K562 (cell line): ENCODE measurements around the gene DEGS2. TPM values are rescaled to one million over a fixed set of nuclear protein-coding genes. Genes with fewer than 3 reads are reported as not detected.

Experiments used
- ATAC-seq: fragments of 200-7000 bp; cut with Tn5 transposase; 3 replicates; pipeline ENCODE4 v1.9.1; 2020; ENCODE audit warnings: moderate library complexity
- BruUV-seq: library from RNA; stranded (reverse); fragments of 400-500 nt; replicated peaks from 2 replicates; lab custom pipeline; 2021; lab: Mats Ljungman, UMichigan
- CTCF ChIA-PET: fragments of 300-600 bp; formaldehyde crosslinking; extraction: SDS; loops from one replicate; lab custom pipeline; 2021; ENCODE audit warnings: low intra/inter-chr PET ratio; lab: Yijun Ruan, JAX
- POLR2A ChIA-PET: fragments of 300-600, 350-650 bp; sonication (Branson Sonifier 250); formaldehyde crosslinking; extraction: SDS; loops from one replicate; lab custom pipeline; 2021; ENCODE audit warnings: antibody characterized with exemption, inconsistent platforms; lab: Yijun Ruan, JAX
- DNase-seq, 4 experiments: peaks; one replicate each; pipeline versions ENCODE4 v3.0.0 to v3.0.0-alpha.2; 2011 to 2018; ENCODE audit warnings: low spot score in 3 of 4, mixed read lengths in 3 of 4; ENCODE audit errors: extremely low read depth in 1 of 4
- FAIRE-seq: peaks from 2 replicates; lab custom pipeline; 2011; peaks lifted over from hg19 to GRCh38; lab: Jason Lieb, UNC
- H2AFZ ChIP-seq: 2 replicates; pipeline ENCODE4 v1.6.0; 2011; ENCODE audit warnings: low read depth, low read length, control low read depth, inconsistent platforms
- H3K27ac ChIP-seq: fragments of 200-600 bp; 3 replicates; pipeline ENCODE4 v1.8.0; 2011; ENCODE audit warnings: low read depth, mild to moderate bottlenecking, control low read depth, inconsistent platforms, low read length, moderate library complexity, mixed read lengths; ENCODE audit errors: extremely low read depth
- H3K27me3 ChIP-seq, 2 experiments: fragments of 300-600 bp in 1 of 2; 2 replicates in 1 of 2; 3 replicates in 1 of 2; pipeline versions ENCODE4 v1.6.0 to v1.8.0; 2011; ENCODE audit warnings: inconsistent platforms in 2 of 2, low read length in 2 of 2, mild to moderate bottlenecking in 1 of 2, mixed read lengths in 1 of 2, moderate library complexity in 1 of 2; ENCODE audit not compliant: control insufficient read depth in 2 of 2, insufficient read depth in 2 of 2
- H3K36me3 ChIP-seq: fragments of 300-600 bp; 3 replicates; pipeline ENCODE4 v1.8.0; 2011; ENCODE audit warnings: mild to moderate bottlenecking, low read length, inconsistent platforms; ENCODE audit not compliant: control insufficient read depth, insufficient read depth
- H3K4me1 ChIP-seq, 2 experiments: fragments of 200-600 bp in 1 of 2; replicated peaks in 1 of 2; 2 replicates in 1 of 2; 3 replicates in 1 of 2; pipeline versions ENCODE4 v1.5.1 to v1.8.0; 2011; ENCODE audit warnings: inconsistent platforms in 2 of 2, low read length in 2 of 2, mild to moderate bottlenecking in 1 of 2, mixed read lengths in 1 of 2, moderate library complexity in 1 of 2; ENCODE audit not compliant: control insufficient read depth in 2 of 2, insufficient read depth in 2 of 2
- H3K4me2 ChIP-seq: 2 replicates; pipeline ENCODE4 v1.6.1; 2011; ENCODE audit warnings: low read length, control low read depth, inconsistent platforms, mixed read lengths; ENCODE audit not compliant: insufficient read depth
- H3K4me3 ChIP-seq: fragments of 200-600 bp; sonication (generic), shearing (Covaris generic); 2 replicates; pipeline ENCODE4 v1.5.1; 2016; ENCODE audit warnings: control low read depth, inconsistent platforms
- H3K79me2 ChIP-seq: fragments of 200-600 bp; 3 replicates; pipeline ENCODE4 v1.8.0; 2011; ENCODE audit warnings: low read length, inconsistent platforms; ENCODE audit not compliant: control insufficient read depth, insufficient read depth
- H3K9ac ChIP-seq, 2 experiments: 2 replicates each; pipeline versions ENCODE4 v1.6.0 to v1.6.1; 2011; ENCODE audit warnings: low read depth in 2 of 2, low read length in 2 of 2, control low read depth in 1 of 2, inconsistent platforms in 1 of 2, mild to moderate bottlenecking in 1 of 2, mixed read lengths in 1 of 2; ENCODE audit not compliant: insufficient read depth in 1 of 2
- H3K9me1 ChIP-seq: one replicate; pipeline ENCODE4 v1.6.0; 2011; ENCODE audit warnings: inconsistent platforms, mild to moderate bottlenecking, low read length, moderate library complexity; ENCODE audit not compliant: control insufficient read depth, insufficient read depth
- H3K9me3 ChIP-seq: replicated peaks from 2 replicates; pipeline ENCODE4 v1.5.1; 2011; ENCODE audit warnings: low read depth, low read length, inconsistent platforms; ENCODE audit not compliant: control insufficient read depth, insufficient read depth
- H4K20me1 ChIP-seq: replicated peaks from 2 replicates; pipeline ENCODE4 v1.6.1; 2011; ENCODE audit warnings: low read length, inconsistent platforms, mixed read lengths; ENCODE audit not compliant: control insufficient read depth, insufficient read depth
- CBX1 ChIP-seq: sonication (generic); IDR thresholded peaks from 2 replicates; pipeline ENCODE4 v1.6.1; 2016; ENCODE audit warnings: antibody characterized with exemption, low read depth, mild to moderate bottlenecking
- CXXC5 ChIP-seq: fragments of 250-450 bp; sonication (Bioruptor Pico); IDR thresholded peaks from 2 replicates; pipeline ENCODE4 v1.8.0; 2022; ENCODE audit warnings: inconsistent platforms, mild to moderate bottlenecking, moderate library complexity
- DDX20 ChIP-seq: fragments of 450-650 bp; IDR thresholded peaks from 2 replicates; pipeline ENCODE4 v1.6.1; 2016; ENCODE audit warnings: missing genetic modification characterization, low read depth, mild to moderate bottlenecking, missing compliant biosample characterization, moderate library complexity
- KDM1A ChIP-seq, 2 experiments: fragments of 450-650 bp; IDR thresholded peaks; 2 replicates each; pipeline ENCODE4 v1.6.1; 2016; ENCODE audit warnings: mild to moderate bottlenecking in 2 of 2
- KLF6 ChIP-seq: fragments of 250-450 bp; sonication (Bioruptor Pico); IDR thresholded peaks from 2 replicates; pipeline ENCODE4 v1.4.0; 2020; ENCODE audit warnings: mild to moderate bottlenecking, moderate library complexity, borderline replicate concordance
- SRSF7 ChIP-seq: fragments of 200-400 bp; formaldehyde crosslinking; optimal IDR thresholded peaks from 2 replicates; pipeline ENCODE3; 2017; ENCODE audit warnings: mild to moderate bottlenecking, low read depth, low read length
- SUPT5H ChIP-seq: fragments of 450-650 bp; IDR thresholded peaks from 2 replicates; pipeline ENCODE4 v1.6.1; 2016
- TAL1 ChIP-seq: fragments of 450-650 bp; IDR thresholded peaks from 2 replicates; pipeline ENCODE4 v1.6.1; 2016; ENCODE audit warnings: mild to moderate bottlenecking
- TFAP4 ChIP-seq: sonication (generic); formaldehyde crosslinking; IDR thresholded peaks from 2 replicates; pipeline ENCODE4 v1.8.0; 2022; ENCODE audit warnings: missing genetic modification reagents, mild to moderate bottlenecking, moderate library complexity, borderline replicate concordance
- THRA ChIP-seq: fragments of 450-650 bp; IDR thresholded peaks from 2 replicates; pipeline ENCODE4 v1.6.1; 2017; ENCODE audit warnings: mild to moderate bottlenecking, moderate library complexity
- ZNF175 ChIP-seq: fragments of 200-800 bp; sonication (Bioruptor generic); IDR thresholded peaks from 2 replicates; pipeline ENCODE4 v1.6.1; 2016; ENCODE audit warnings: low read depth, mild to moderate bottlenecking, missing genetic modification characterization, missing compliant biosample characterization
- ZNF431 ChIP-seq: sonication (generic); formaldehyde crosslinking; IDR thresholded peaks from 2 replicates; pipeline ENCODE4 v1.8.0; 2022; ENCODE audit warnings: mild to moderate bottlenecking, missing genetic modification reagents
- WGBS: fragments of 100-300 bp; shearing (Covaris generic); methylation state at CpG from one replicate; pipeline ENCODE4 v1.1.6; 2016; ENCODE audit warnings: low coverage, mixed read lengths; ENCODE audit not compliant: insufficient coverage; ENCODE audit errors: missing lambda C conversion rate; 5-methylcytosine and 5-hydroxymethylcytosine counted together
- in situ Hi-C: fragments of 300-500 bp; cut with MboI; formaldehyde crosslinking; loops from 4 replicates; pipeline ENCODE4 v1.15.0; 2018; ENCODE audit warnings: inconsistent platforms, mixed read lengths
- intact Hi-C: fragments of 100-400 bp; cut with micrococcal nuclease; formaldehyde crosslinking; loops from 2 replicates; pipeline ENCODE4 v1.14.2; 2022
- polyA plus RNA-seq, 8 experiments: library from polyadenylated mRNA; depleted of rRNA in 4 of 8; stranded (reverse) in 5 of 8; unstranded in 3 of 8; fragments of >200 nt; fragmentation: Nextera tagmentation in 2 of 8; fragmentation: Illumina TruSeq in 1 of 8; extraction: Ambion mirVana in 2 of 8; extraction: Trizol in 1 of 8; gene quantifications; 2 replicates each; pipeline versions ENCODE4 v1.2.1 to v1.2.3, GENCODE V29; 2011 to 2014; ENCODE audit warnings: inconsistent platforms in 1 of 8, missing spikeins in 1 of 8
- total RNA-seq, 7 experiments: library from RNA; depleted of rRNA in 6 of 7; stranded (reverse); fragments of >200 nt in 6 of 7; fragmentation: Illumina TruSeq in 2 of 7; extraction: Trizol in 2 of 7; gene quantifications; 2 replicates each; pipeline versions ENCODE4 v1.2.1 to v1.2.3, GENCODE V29; 2011 to 2021; ENCODE audit warnings: low replicate concordance in 1 of 7
- TF ChIP-seq, protein P1 (sequence below): fragments of 250-450 bp; sonication (Bioruptor Pico); IDR thresholded peaks from 2 replicates; pipeline ENCODE4 v1.9.0; 2021; ENCODE audit warnings: mild to moderate bottlenecking, inconsistent platforms
- TF ChIP-seq, protein P2 (sequence below): sonication (generic); formaldehyde crosslinking; IDR thresholded peaks from 2 replicates; pipeline ENCODE4 v1.8.1; 2023; ENCODE audit warnings: mild to moderate bottlenecking, missing genetic modification reagents
- TF ChIP-seq, protein P3 (sequence below): IDR thresholded peaks from 2 replicates; pipeline ENCODE4 v1.6.1; 2011; ENCODE audit not compliant: insufficient read length; ENCODE audit errors: extremely low read depth
- TF ChIP-seq, protein P4 (sequence below), 2 experiments: fragments of 450-650 bp; IDR thresholded peaks; 2 replicates each; pipeline ENCODE4 v1.6.1; 2016

The DEGS2 gene
- total and polyA plus RNA-seq, 9 of the 15 experiments (the other 6 are each of a cell fraction or from before 2014, with no cell fraction given), result 0.22 to 2.9 (median 0.70) TPM

GRCh38 chr14:100126401-100126800 is 33.0 kb downstream of the DEGS2 start:
- POLR2A ChIA-PET, result interaction anchor here (0.6 kb wide), 1 partner anchor 11 kb away, joined by 4 read pairs; no protein-coding TSS in a partner anchor
- Histone ChIP-seq H3K4me3 (no peak overlapping the region), H2AFZ (no peak overlapping the region), H3K27me3 (no peaks in the 10 kb centered on the region), H3K9ac (no peak overlapping the region), H3K36me3 (peaks cover 14% of the 10 kb centered on the region; the same call in 2 of the 3 replicates), H3K9me3 (no peaks in the 10 kb centered on the region), H3K79me2 (no peaks in the 10 kb centered on the region), H3K4me2 (no peak overlapping the region), H3K4me1 (no peaks in the 10 kb centered on the region; a peak in 2 of 5 replicates), H3K27ac (no peak overlapping the region), H4K20me1 (no peaks in the 10 kb centered on the region), H3K9me1 (no peaks in the 10 kb centered on the region)
- 82% methylated on average over 10 of the region's 13 CpGs for WGBS
- CTCF ChIA-PET, result no interaction called here
- FAIRE-seq (no peak), ATAC-seq (no peak), DNase-seq (no peak)
- no TSS peak for BruUV-seq
- in situ Hi-C loops, result no loop called here
- intact Hi-C loops, result no loop called here
- no peak for TF ChIP-seq TAL1
- TF ChIP-seq SUPT5H, result no peak
- TF ChIP-seq, protein P1, sequence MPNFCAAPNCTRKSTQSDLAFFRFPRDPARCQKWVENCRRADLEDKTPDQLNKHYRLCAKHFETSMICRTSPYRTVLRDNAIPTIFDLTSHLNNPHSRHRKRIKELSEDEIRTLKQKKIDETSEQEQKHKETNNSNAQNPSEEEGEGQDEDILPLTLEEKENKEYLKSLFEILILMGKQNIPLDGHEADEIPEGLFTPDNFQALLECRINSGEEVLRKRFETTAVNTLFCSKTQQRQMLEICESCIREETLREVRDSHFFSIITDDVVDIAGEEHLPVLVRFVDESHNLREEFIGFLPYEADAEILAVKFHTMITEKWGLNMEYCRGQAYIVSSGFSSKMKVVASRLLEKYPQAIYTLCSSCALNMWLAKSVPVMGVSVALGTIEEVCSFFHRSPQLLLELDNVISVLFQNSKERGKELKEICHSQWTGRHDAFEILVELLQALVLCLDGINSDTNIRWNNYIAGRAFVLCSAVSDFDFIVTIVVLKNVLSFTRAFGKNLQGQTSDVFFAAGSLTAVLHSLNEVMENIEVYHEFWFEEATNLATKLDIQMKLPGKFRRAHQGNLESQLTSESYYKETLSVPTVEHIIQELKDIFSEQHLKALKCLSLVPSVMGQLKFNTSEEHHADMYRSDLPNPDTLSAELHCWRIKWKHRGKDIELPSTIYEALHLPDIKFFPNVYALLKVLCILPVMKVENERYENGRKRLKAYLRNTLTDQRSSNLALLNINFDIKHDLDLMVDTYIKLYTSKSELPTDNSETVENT (CRISPR knock-in tag), result no peak
- no peak for TF ChIP-seq SRSF7
- no peak for TF ChIP-seq KLF6 (CRISPR knock-in tag)
- TF ChIP-seq CXXC5, result no peak
- no peak for TF ChIP-seq ZNF175 (CRISPR knock-in tag)
- no peak for TF ChIP-seq KDM1A (IDR thresholded peaks at IDR 0.05)
- TF ChIP-seq, protein P2, sequence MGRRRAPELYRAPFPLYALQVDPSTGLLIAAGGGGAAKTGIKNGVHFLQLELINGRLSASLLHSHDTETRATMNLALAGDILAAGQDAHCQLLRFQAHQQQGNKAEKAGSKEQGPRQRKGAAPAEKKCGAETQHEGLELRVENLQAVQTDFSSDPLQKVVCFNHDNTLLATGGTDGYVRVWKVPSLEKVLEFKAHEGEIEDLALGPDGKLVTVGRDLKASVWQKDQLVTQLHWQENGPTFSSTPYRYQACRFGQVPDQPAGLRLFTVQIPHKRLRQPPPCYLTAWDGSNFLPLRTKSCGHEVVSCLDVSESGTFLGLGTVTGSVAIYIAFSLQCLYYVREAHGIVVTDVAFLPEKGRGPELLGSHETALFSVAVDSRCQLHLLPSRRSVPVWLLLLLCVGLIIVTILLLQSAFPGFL (CRISPR knock-in tag), result no peak
- TF ChIP-seq, protein P3, sequence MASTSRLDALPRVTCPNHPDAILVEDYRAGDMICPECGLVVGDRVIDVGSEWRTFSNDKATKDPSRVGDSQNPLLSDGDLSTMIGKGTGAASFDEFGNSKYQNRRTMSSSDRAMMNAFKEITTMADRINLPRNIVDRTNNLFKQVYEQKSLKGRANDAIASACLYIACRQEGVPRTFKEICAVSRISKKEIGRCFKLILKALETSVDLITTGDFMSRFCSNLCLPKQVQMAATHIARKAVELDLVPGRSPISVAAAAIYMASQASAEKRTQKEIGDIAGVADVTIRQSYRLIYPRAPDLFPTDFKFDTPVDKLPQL, result no peak
- no peak for TF ChIP-seq DDX20 (tag)
- TF ChIP-seq THRA, result no peak
- no peak for TF ChIP-seq TFAP4
- no peak for TF ChIP-seq ZNF431 (CRISPR knock-in tag)
- no peak for TF ChIP-seq CBX1
- TF ChIP-seq, protein P4, sequence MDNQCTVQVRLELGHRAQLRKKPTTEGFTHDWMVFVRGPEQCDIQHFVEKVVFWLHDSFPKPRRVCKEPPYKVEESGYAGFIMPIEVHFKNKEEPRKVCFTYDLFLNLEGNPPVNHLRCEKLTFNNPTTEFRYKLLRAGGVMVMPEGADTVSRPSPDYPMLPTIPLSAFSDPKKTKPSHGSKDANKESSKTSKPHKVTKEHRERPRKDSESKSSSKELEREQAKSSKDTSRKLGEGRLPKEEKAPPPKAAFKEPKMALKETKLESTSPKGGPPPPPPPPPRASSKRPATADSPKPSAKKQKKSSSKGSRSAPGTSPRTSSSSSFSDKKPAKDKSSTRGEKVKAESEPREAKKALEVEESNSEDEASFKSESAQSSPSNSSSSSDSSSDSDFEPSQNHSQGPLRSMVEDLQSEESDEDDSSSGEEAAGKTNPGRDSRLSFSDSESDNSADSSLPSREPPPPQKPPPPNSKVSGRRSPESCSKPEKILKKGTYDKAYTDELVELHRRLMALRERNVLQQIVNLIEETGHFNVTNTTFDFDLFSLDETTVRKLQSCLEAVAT (IDR thresholded peaks at IDR 0.05), result no peak
